Fibroblast of villous mesenchyme (primary cell): ENCODE data around the gene ARL5A. TPM values are rescaled to one million over a fixed set of nuclear protein-coding genes. Genes with fewer than 3 reads are reported as not detected.

Source experiments
- DNase-seq: peaks from one replicate; pipeline ENCODE4 v3.0.0-alpha.2; 2010; ENCODE audit warnings: low read depth
- H3K4me3 ChIP-seq: 2 replicates; pipeline ENCODE4 v1.5.1; 2011; ENCODE audit warnings: low read depth, mild to moderate bottlenecking, low read length
- CTCF ChIP-seq: IDR thresholded peaks from 2 replicates; pipeline ENCODE4 v1.5.1; 2012; ENCODE audit warnings: low read depth, mild to moderate bottlenecking, low read length; ENCODE audit not compliant: insufficient read depth
- total RNA-seq: library from RNA; depleted of rRNA; stranded (reverse); fragments of >200 nt; gene quantifications from 2 replicates; pipeline ENCODE4 v1.2.3, GENCODE V29; 2012

ARL5A gene
- total RNA-seq, 1 donor = 59.6 TPM

GRCh38 chr2:151826737-151827157, 1.5 kb downstream of the ARL5A start:
- H3K4me3 ChIP-seq = peak overlapping the region; percentile 76
- DNase-seq = peak; percentile 42
- TF ChIP-seq CTCF = no peak

GRCh38 chr2:151824886-151825285, 3.3 kb downstream of the ARL5A start:
- TF ChIP-seq CTCF = no peak
- DNase-seq = no peak
- no peak overlapping the region for H3K4me3 ChIP-seq

GRCh38 chr2:151823651-151824050, 4.6 kb downstream of the ARL5A start:
- no peak for DNase-seq
- no peak overlapping the region for H3K4me3 ChIP-seq

GRCh38 chr2:151819920-151820319, 8.3 kb downstream of the ARL5A start:
- no peak for DNase-seq
- no peak for TF ChIP-seq CTCF
- no peak overlapping the region for H3K4me3 ChIP-seq

More at GRCh38 chr2:151823651-151824050, 4.6 kb downstream of the ARL5A start:
- no peak for TF ChIP-seq CTCF

GRCh38 chr2:151817929-151818328, 10.3 kb downstream of the ARL5A start:
- no peak for TF ChIP-seq CTCF
- no peak for DNase-seq
- H3K4me3 ChIP-seq = no peak overlapping the region

- no peak for DNase-seq
- H3K4me3 ChIP-seq = no peak overlapping the region
- no peak for TF ChIP-seq CTCF
These were observed 11.4 kb downstream of the ARL5A start for GRCh38 chr2:151816843-151817242.

- TF ChIP-seq CTCF = no peak
- no peak overlapping the region for H3K4me3 ChIP-seq
- no peak for DNase-seq
These were observed 12.3 kb downstream of the ARL5A start for GRCh38 chr2:151815821-151816489.
